Kidney (tissue), 14 donors: ENCODE measurements around the gene IDI1. TPM values are rescaled to one million over a fixed set of nuclear protein-coding genes. Genes with fewer than 3 reads are reported as not detected.

ENCODE experiments used
- DNase-seq, 5 donors: peaks; one replicate each; pipeline ENCODE4 v3.0.0-alpha.2; 2013 to 2020
- FAIRE-seq: peaks from 2 replicates; lab custom pipeline; 2012; peaks lifted over from hg19 to GRCh38; lab: Jason Lieb, UNC
- H3K27ac ChIP-seq, 2 donors: one replicate each; pipeline ENCODE4 v1.7.0; 2013; ENCODE audit warnings: low read depth in 2 of 2, low read length in 2 of 2, inconsistent platforms in 1 of 2
- H3K27me3 ChIP-seq: one replicate; pipeline ENCODE4 v1.7.1; 2013; ENCODE audit warnings: low read length, inconsistent platforms; ENCODE audit not compliant: control insufficient read depth, insufficient read depth
- H3K36me3 ChIP-seq, 3 donors: one replicate each; pipeline versions ENCODE4 v1.7.0 to v1.7.1; 2013; ENCODE audit warnings: low read length in 3 of 3, control low read depth in 1 of 3, inconsistent platforms in 1 of 3; ENCODE audit not compliant: insufficient read depth in 3 of 3, control insufficient read depth in 2 of 3
- H3K4me1 ChIP-seq, 3 donors: one replicate each; pipeline versions ENCODE4 v1.7.0 to v1.7.1; 2013; ENCODE audit warnings: low read length in 3 of 3, inconsistent platforms in 1 of 3, low read depth in 1 of 3; ENCODE audit not compliant: control insufficient read depth in 2 of 3, insufficient read depth in 2 of 3
- H3K4me3 ChIP-seq, 3 donors: one replicate each; pipeline versions ENCODE4 v1.7.0 to v1.8.1; 2013; ENCODE audit warnings: low read length in 3 of 3, control low read depth in 1 of 3, inconsistent platforms in 1 of 3
- H3K9ac ChIP-seq, 3 donors: one replicate each; pipeline versions ENCODE4 v1.7.0 to v1.7.1; 2013; ENCODE audit warnings: low read length in 3 of 3, control low read depth in 1 of 3, inconsistent platforms in 1 of 3
- H3K9me3 ChIP-seq, 3 donors: one replicate each; pipeline versions ENCODE4 v1.7.0 to v1.7.1; 2013; ENCODE audit warnings: low read length in 3 of 3, control low read depth in 1 of 3, inconsistent platforms in 1 of 3; ENCODE audit not compliant: control insufficient read depth in 2 of 3, insufficient read depth in 1 of 3
- CTCF ChIP-seq: IDR thresholded peaks from 3 replicates; pipeline ENCODE4 v1.5.1; 2012; ENCODE audit warnings: mild to moderate bottlenecking, moderate library complexity, borderline replicate concordance; ENCODE audit not compliant: insufficient read depth; ENCODE audit errors: extremely low read depth
- intact Hi-C: fragments of 100-400 bp; cut with DNase I; formaldehyde crosslinking; loops from one replicate; pipeline ENCODE4 v1.11.1; 2022
- polyA plus RNA-seq: library from polyadenylated mRNA; stranded (reverse); fragments of 350-450 nt; fragmentation: Illumina TruSeq; extraction: RNeasy Lipid Tissue Mini Kit (QIAGEN cat#74804); gene quantifications from one replicate; pipeline ENCODE4 v1.2.3, GENCODE V29; 2014; ENCODE audit warnings: low read depth, low replicate concordance; ENCODE audit not compliant: insufficient read depth
- total RNA-seq: library from RNA; stranded (reverse); fragmentation: NEBNext Ultra II Directional; extraction: Animal tissue kit (Norgen Biotek cat#: 25700); gene quantifications from one replicate; pipeline ENCODE4 v1.2.1, GENCODE V29; 2021
- donor health status: control.
- donor health status: control.
- donor health status: control.
- donor health status: control.
- donor health status: control.
- donor health status: DM: yes; HTN: yes; CAD: no.
- donor health status: Normal renal cell carcinoma (clear cell type).

Gene IDI1
- total and polyA plus RNA-seq, 2 donors from 2014 or later = 27.5 to 59.7 TPM

DNA sequence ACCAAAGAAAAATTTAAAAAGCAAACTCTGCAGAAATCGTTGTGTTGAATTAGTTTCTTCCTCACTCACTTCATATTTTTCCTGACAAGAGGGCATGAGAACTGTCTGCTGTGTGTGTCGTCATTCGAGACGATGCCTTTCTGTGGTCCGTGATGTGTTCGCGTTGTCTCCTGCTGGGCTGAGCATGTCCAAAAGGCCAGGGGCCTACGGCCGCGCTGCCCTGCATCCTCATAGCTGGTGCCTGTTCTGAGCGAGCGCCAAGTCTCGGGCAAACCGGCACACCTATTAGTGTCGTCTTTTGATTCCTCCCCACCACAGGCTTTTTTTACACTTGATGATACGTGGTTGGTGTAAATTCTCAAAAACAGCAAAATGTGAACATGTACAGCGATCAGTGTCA is 34.7 kb upstream of the IDI1 start:
- no peak for TF ChIP-seq CTCF
- no peaks in the 10 kb centered on the region for H3K4me1 ChIP-seq
- intact Hi-C loops = no loop called here
- no peak overlapping the region for H3K9ac ChIP-seq
- DNase-seq (no peak), FAIRE-seq (no peak)
- no peak overlapping the region for H3K27ac ChIP-seq
- H3K27me3 ChIP-seq = no peaks in the 10 kb centered on the region
- peaks cover 6 to 52% (median 41%) of the 10 kb centered on the region in 3 donors for H3K36me3 ChIP-seq
- H3K9me3 ChIP-seq = no peaks in the 10 kb centered on the region
- H3K4me3 ChIP-seq = no peak overlapping the region

GRCh38 chr10:1078668-1079067 is 29.7 kb upstream of the IDI1 start:
- Histone ChIP-seq H3K4me3 (no peak overlapping the region), H3K4me1 (no peaks in the 10 kb centered on the region), H3K9me3 (no peaks in the 10 kb centered on the region), H3K27me3 (no peaks in the 10 kb centered on the region), H3K27ac (no peak overlapping the region), H3K36me3 (peaks cover 4 to 18% (median 14%) of the 10 kb centered on the region in 3 donors), H3K9ac (no peak overlapping the region)
- DNase-seq (no peak), FAIRE-seq (no peak)
- intact Hi-C loops = no loop called here
- no peak for TF ChIP-seq CTCF

DNA sequence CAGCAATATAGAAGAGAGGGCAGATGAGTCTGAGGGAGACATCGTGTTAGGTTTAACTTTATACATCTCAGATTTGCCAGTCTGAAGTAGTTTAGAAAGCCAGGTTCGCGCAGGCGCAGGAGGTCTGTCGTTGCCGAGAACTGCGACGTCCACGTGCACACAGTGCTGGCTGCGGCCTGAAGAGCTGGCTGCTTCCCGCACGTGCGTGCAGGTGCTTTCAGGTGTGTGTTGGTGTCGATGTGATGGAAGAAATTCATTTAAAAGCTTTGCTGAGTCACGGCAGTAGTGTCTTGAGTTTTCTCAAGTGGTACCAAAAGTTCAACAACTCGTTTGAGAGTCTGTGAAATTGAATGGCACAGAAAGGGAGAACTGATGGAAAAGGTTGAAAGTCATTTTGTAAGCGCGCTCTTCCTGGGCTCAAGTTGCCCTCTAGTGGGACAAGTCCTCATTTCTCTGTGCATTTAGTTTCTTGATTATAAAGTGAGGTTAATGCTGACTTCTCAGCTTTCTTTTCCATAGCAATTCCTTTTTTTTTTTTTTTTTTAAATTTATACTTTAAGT is 25.9 kb upstream of the IDI1 start:
- Histone ChIP-seq H3K4me1 (no peaks in the 10 kb centered on the region), H3K4me3 (no peak overlapping the region), H3K27me3 (no peaks in the 10 kb centered on the region), H3K36me3 (peaks cover 0 to 14% (median 13%) of the 10 kb centered on the region in 3 donors), H3K9me3 (no peaks in the 10 kb centered on the region), H3K27ac (no peak overlapping the region), H3K9ac (no peak overlapping the region)
- FAIRE-seq (no peak), DNase-seq (peak in 2 of 5 donors; percentile 4 to 22)
- peak; percentile 25 for TF ChIP-seq CTCF
- intact Hi-C loops = no loop called here
